CD4-positive, alpha-beta T cell treated with Interleukin-6 at 100 ng/mL for 8 hours (primary cell): ENCODE measurements around the gene ACTA1.
"Not testable (repeated sequence)": the region's sequence is repeated elsewhere in the genome, so short reads cannot be mapped to it uniquely, and the experiment has no call there.

Source experiments
- DNase-seq: peaks from one replicate; pipeline ENCODE4 v3.0.0-alpha.2; 2020; ENCODE audit warnings: mixed read lengths, low spot score

ACTA1 gene

GRCh38 chr1:229434005-229434640 lies at the start of gene ACTA1:
Gene ACTA1 (minus strand): TSS chr1:229434094. CDS start chr1:229433115, 979 bp downstream.
- no peak for DNase-seq

DNA sequence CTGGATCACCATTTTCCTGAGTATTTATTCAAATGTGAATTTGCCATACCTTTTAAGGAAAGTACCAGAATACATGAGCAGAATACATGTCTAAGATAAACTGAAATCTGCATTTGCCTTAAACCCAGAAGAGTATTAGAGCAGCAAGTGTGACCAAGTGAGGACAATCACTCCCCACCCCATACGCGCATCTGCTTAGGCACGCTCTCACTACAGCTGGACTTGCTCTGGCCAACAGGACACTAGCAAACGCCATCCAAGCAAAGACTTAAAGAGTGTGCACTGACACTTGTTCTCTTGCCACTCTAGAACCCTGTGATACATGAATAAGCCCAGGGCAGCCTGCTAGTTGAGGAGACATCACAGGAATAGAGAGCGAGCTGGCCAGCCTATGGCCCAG lies 48.6 kb upstream of the ACTA1 start:
- no peak for DNase-seq

DNA sequence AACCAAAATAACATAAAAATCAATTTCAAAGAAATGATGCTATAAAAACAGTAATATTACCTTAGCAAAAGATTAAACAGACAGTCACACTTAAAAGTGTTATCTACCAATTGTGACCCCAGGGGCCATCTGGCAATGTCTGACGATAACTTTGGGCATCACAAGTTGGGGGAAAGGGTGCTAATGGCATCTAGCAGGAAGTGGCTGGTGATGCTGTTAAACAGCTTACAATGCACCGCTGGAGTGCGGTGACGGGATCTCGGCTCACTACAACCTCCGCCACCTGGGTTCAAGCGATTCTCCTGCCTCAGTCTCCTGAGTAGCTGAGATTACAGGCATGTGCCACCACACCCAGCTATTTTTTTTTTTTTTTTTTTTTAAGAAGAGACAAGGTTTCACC lies 46.6 kb upstream of the ACTA1 start:
- DNase-seq, result no peak

DNA sequence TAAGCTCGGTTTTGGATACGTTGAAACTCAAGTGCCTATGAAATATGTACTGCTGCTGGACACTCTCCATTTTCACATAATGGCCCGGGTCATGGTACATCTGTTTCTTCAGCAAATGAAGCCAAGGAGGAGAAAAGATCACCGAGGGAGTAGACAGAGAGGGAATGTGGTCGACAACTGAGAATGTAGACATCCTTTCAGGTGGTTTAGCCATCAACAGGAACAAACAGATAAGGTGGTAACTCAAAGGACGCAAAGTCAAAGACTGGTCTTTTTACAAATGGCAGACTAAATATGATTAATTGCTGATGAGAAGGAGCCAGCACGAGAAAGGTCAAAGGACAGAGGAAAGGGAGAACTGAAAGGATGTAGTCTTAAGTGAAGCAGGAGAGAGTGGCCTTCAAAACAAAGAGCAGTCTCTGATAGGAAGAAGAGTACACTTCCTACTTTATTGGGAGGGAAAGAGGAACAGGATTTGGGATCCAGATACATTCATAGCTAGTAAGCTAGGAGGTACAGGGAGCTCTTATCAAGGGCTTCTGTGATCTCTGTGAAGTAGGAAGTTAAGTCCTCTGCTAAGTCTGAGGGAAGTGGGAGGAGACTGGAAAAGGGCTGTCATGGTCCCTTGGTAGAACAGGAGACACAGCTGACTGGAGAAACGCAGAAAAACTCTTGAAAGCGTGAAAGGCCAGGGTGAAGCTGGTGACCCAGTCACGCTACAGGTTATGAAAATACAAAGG lies 45.9 kb upstream of the ACTA1 start:
- DNase-seq, result no peak

- no peak for DNase-seq
Observed at GRCh38 chr1:229478852-229479251, 45.0 kb upstream of the ACTA1 start.

DNA sequence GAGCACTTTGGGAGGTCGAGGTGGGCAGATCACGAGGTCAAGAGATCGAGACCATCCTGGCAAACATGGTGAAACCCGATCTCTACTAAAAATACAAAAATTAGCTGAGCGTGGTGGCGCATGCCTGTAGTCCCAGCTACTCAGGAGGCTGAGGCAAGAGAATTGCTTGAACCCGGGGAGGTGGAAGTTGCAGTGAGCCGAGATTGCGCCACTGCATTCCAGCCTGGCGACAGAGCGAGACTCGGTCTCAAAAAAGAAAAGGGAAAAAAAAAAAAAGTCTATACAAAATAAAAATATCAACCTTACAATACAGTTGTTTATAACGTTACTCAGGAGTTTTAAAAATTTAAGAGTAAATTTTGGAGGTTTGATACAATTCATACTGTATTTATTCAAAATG lies 42.0 kb upstream of the ACTA1 start:
- not testable (repeated sequence) for DNase-seq

DNA sequence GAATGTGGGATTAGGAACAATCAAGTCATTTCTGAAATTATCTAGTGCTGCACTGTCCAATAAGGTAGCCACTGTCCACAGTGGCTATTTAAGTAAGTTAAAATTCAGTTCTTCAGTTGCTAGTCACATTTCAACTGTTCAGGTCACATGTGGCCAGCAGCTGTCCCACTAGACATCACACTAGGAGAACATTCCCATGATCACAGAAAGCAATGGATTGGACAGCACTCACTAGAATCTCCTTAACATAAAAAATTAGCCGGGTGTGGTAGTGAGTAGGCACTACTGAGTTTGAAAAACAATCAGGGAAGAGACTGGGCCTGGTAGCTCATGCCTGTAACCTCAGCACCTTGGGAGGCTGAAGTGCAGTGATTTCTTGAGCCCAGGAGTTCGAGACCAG lies 40.6 kb upstream of the ACTA1 start:
- no peak for DNase-seq

DNA sequence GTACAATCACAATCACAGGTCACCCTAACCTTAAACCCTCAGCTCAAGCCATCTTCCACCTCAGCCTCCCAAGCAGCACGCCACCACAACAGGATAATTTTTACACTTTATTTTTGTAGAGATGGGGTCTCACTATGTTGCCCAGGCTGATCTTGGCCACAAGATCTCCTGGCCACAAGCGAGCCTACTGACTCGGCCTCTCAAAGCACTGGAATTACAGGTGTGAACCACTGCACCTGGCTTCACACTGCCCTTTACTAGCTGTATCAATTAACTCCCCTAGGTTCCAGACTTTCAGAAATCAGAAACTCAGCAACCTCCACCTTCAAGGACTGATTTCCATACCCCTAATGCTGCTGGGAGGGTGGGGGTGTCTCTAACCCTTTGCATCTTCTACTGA lies 37.3 kb upstream of the ACTA1 start:
- no peak for DNase-seq

DNA sequence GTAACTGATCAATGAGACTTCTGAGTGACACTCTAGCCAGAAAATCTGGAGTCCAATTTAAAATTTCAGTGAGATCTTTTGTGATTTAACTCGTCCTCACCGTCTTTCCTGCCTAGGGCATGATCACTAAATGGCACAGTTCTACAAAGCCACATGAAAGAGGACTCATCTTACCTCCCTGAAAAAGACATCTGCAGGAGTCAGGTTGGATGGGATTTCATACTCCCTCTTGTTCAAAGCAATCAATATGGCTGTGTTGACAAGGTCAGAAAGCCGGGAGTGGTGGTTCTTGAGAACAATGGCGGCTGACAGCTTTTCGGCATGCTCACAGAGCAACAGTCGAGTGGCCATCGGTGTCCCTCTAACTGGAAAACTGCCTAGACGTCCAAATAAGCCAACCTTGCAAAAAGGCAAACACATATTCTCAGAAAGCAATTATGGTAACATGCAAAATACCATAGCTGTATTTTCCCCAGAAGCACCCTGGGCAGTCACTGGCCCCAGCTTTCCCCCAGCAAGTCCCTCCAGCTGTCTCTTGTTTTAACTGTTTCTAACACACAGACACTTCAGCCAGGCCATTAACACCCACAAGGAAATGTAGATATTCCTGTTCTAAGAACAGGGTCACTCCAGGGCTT lies 36.6 kb upstream of the ACTA1 start:
- no peak for DNase-seq

GRCh38 chr1:229466887-229467286 lies 33.0 kb upstream of the ACTA1 start:
- DNase-seq, result no peak

DNA sequence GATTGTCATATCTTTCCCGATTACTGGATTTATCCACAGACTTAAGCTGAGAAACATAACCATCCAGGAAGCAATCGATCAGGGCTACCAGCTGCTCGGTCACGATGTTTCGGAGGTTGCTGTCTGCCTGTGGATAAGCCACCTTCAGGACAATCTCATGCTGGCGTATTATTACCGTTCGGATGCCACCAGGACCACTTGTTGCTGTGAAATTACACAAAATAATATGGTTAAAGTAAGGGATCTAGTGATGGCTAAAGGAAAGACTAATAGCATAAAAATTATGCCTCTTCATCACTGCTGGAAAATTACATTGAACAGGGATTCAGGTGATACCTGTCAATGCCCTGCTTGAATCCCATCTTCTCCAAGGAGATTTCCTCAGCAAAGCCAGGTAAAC lies 30.8 kb upstream of the ACTA1 start:
- no peak for DNase-seq

- DNase-seq, result no peak
Observed at GRCh38 chr1:229461032-229461668, 27.3 kb upstream of the ACTA1 start.

- DNase-seq, result no peak
Observed at GRCh38 chr1:229459815-229460214, 25.9 kb upstream of the ACTA1 start.

DNA sequence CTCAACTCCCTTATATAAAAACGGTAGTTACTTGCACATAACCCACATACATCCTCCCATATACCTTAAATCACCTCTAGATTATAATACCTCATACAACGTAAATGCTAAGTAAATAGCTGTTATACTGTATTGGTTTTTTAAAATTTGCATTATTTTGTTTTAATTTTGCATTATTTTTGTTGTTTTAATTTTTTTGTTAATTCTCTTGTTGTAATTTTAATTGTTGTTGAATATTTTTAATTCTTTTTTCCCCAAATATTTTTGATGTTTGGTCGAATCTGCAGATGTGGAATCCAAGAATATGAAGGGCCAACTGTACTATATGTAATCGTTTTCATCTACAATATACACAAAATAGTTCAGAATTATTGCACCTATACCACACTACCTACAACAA lies 23.5 kb upstream of the ACTA1 start:
- no peak for DNase-seq

GRCh38 chr1:229456016-229456415 lies 22.1 kb upstream of the ACTA1 start:
- no peak for DNase-seq

- no peak for DNase-seq
Observed at GRCh38 chr1:229454056-229454455, 20.2 kb upstream of the ACTA1 start.

DNA sequence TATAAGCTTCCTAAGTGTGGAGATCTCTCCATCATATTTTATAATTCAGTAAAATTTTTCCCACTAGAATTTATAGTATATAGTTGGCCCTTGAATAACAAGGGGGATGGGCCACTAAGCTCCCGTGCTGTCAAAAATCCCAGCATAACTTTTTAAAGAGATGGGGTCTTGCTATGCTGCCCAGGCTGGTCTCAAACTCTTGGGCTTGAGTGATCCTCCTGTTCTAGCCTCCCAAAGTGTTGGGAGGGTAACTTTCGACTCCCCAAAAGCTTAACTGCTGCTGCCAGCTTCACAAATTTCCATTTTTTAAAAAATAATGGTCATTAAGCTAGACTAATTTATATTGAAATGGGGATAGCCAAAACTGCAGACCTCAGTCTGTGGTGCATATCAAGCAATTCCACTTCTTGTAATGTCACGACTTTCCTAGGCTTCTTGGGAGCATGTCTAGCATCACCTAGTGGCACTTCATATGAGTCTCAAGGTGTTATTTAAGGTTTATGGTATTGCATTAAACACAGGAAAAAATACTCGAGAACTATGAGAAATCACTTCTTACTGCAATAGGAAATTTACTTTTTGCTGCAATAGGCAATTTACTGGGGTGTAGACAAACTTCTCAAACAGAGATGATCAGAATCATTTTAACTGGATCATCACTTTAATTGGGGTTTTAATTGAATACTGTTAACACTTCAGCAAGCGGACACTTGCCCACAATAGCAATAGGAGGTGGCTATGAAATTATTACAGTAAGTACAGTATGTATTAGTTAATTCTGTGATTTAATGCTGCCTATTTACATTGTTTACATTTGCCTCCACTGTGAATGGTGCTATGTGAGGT lies 19.3 kb upstream of the ACTA1 start:
- no peak for DNase-seq

DNA sequence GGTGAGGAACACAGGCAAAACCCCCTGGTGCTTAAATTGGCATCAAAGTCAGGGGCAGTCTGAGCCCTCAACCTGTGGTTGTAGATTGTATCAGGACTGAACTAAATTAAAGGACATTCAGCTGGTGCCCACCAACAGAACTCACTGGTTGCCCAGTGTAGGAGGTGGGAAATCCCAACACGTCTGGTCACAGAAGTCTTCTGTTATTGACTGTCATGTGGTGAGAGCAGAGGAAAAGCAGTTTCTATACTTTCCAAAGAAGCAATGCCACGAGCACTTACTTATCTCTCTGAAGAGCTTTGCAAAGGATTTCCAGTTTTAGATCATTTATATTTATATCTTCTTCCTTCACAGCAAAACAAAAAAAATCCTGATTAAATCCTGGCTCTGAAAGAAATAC lies 15.0 kb upstream of the ACTA1 start:
- no peak for DNase-seq

GRCh38 chr1:229448354-229448753 lies 14.5 kb upstream of the ACTA1 start:
- DNase-seq, result no peak

- no peak for DNase-seq
Observed at GRCh38 chr1:229447809-229448252, 13.9 kb upstream of the ACTA1 start.

- DNase-seq, result no peak
Observed at GRCh38 chr1:229445828-229446227, 11.9 kb upstream of the ACTA1 start.
